HS-27A (cell line): Measurements from ENCODE around the gene ZBTB45.
"Not testable (repeated sequence)": the region's sequence is repeated elsewhere in the genome, so short reads cannot be mapped to it uniquely, and the experiment has no call there.

Source experiments
- DNase-seq: peaks from one replicate; pipeline ENCODE4 v3.0.0-alpha.2; 2012; ENCODE audit warnings: low read depth, missing footprints

ZBTB45 gene

GRCh38 chr19:58510084-58510862, 9.3 kb downstream of the ZBTB45 start:
- DNase-seq, result no peak

- DNase-seq, result no peak
These were observed 9.9 kb downstream of the ZBTB45 start for GRCh38 chr19:58509731-58510083.

- not testable (repeated sequence) for DNase-seq
These were observed 11.9 kb downstream of the ZBTB45 start for GRCh38 chr19:58507602-58508223.

GRCh38 chr19:58500242-58500641, 19.4 kb downstream of the ZBTB45 start:
- no peak for DNase-seq

GRCh38 chr19:58499021-58499927, 20.3 kb downstream of the ZBTB45 start:
- peak; percentile 51 for DNase-seq

- DNase-seq, result no peak
These were observed 21.1 kb downstream of the ZBTB45 start for GRCh38 chr19:58498316-58499020.

GRCh38 chr19:58497634-58498170, 21.9 kb downstream of the ZBTB45 start:
- no peak for DNase-seq

- no peak for DNase-seq
These were observed 27.3 kb downstream of the ZBTB45 start for GRCh38 chr19:58492265-58492664.

GRCh38 chr19:58491393-58491792, 28.2 kb downstream of the ZBTB45 start:
- DNase-seq, result no peak

- not testable (repeated sequence) for DNase-seq
These were observed 35.3 kb downstream of the ZBTB45 start for GRCh38 chr19:58484349-58484748.

GRCh38 chr19:58483776-58484175, 35.8 kb downstream of the ZBTB45 start:
- DNase-seq, result no peak

- DNase-seq, result no peak
These were observed 37.2 kb downstream of the ZBTB45 start for GRCh38 chr19:58482372-58482771.

- no peak for DNase-seq
These were observed 38.8 kb downstream of the ZBTB45 start for GRCh38 chr19:58480831-58481230.

- no peak for DNase-seq
These were observed 39.2 kb downstream of the ZBTB45 start for GRCh38 chr19:58480481-58480830.

GRCh38 chr19:58479736-58480480, 39.7 kb downstream of the ZBTB45 start:
- DNase-seq, result no peak

- DNase-seq, result no peak
These were observed 40.3 kb downstream of the ZBTB45 start for GRCh38 chr19:58479303-58479702.

GRCh38 chr19:58477871-58478270, 41.7 kb downstream of the ZBTB45 start:
- DNase-seq, result no peak

GRCh38 chr19:58477130-58477529, 42.5 kb downstream of the ZBTB45 start:
- no peak for DNase-seq

GRCh38 chr19:58476498-58477015, 43.1 kb downstream of the ZBTB45 start:
- DNase-seq, result no peak

GRCh38 chr19:58475714-58476497, 43.7 kb downstream of the ZBTB45 start, which contains the start of gene ZNF446:
Gene ZNF446, plus strand, starts transcription at chr19:58476352. Its CDS starts 867 bp downstream, at chr19:58477219.
- DNase-seq, result peak; percentile 97
